ENCODE results near the gene ARFGAP3. TPM values are rescaled to one million over a fixed set of nuclear protein-coding genes. Genes with fewer than 3 reads are reported as not detected.

ARFGAP3 gene
- total and polyA plus RNA-seq, 2 experiments from 2014 or later: 14.8 to 19.1 TPM

DNA sequence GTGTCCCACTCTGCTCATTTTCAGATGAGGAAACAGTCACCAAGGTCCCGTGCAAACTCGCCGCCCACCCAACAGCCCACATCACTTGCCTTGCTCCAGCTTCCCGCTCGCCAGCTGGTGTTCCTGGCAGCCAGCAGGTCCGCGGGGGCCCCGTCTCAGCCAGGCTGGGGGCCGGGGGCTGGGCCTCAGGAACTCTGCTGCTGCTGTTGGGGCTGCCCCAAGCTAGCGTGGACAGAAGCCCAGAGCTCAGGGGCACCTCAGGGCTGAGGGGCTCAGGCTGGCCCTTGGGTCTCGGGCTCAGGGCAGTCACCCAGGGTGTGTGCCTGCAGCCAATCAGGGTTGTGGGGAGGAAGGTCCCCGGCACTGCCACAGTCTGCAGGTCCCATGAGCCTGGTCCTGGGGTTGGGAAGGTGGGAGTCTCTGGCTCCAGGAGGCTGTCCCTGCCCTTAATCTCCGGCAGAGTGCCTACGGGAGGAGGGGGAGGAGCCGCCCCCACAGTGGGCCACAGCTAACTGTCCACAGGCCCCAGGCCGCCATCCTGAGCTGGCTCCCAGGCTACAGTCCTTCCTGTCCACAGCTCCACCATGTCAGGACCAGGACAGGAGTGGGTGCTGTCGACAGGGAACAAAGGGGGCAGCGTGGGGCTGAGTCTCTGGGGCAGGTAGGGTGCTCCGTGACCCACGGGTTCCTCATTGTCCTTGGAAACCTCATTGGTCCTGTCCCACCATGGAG is 65.2 kb downstream of the ARFGAP3 start (continued):
- TF ChIP-seq, protein P1, sequence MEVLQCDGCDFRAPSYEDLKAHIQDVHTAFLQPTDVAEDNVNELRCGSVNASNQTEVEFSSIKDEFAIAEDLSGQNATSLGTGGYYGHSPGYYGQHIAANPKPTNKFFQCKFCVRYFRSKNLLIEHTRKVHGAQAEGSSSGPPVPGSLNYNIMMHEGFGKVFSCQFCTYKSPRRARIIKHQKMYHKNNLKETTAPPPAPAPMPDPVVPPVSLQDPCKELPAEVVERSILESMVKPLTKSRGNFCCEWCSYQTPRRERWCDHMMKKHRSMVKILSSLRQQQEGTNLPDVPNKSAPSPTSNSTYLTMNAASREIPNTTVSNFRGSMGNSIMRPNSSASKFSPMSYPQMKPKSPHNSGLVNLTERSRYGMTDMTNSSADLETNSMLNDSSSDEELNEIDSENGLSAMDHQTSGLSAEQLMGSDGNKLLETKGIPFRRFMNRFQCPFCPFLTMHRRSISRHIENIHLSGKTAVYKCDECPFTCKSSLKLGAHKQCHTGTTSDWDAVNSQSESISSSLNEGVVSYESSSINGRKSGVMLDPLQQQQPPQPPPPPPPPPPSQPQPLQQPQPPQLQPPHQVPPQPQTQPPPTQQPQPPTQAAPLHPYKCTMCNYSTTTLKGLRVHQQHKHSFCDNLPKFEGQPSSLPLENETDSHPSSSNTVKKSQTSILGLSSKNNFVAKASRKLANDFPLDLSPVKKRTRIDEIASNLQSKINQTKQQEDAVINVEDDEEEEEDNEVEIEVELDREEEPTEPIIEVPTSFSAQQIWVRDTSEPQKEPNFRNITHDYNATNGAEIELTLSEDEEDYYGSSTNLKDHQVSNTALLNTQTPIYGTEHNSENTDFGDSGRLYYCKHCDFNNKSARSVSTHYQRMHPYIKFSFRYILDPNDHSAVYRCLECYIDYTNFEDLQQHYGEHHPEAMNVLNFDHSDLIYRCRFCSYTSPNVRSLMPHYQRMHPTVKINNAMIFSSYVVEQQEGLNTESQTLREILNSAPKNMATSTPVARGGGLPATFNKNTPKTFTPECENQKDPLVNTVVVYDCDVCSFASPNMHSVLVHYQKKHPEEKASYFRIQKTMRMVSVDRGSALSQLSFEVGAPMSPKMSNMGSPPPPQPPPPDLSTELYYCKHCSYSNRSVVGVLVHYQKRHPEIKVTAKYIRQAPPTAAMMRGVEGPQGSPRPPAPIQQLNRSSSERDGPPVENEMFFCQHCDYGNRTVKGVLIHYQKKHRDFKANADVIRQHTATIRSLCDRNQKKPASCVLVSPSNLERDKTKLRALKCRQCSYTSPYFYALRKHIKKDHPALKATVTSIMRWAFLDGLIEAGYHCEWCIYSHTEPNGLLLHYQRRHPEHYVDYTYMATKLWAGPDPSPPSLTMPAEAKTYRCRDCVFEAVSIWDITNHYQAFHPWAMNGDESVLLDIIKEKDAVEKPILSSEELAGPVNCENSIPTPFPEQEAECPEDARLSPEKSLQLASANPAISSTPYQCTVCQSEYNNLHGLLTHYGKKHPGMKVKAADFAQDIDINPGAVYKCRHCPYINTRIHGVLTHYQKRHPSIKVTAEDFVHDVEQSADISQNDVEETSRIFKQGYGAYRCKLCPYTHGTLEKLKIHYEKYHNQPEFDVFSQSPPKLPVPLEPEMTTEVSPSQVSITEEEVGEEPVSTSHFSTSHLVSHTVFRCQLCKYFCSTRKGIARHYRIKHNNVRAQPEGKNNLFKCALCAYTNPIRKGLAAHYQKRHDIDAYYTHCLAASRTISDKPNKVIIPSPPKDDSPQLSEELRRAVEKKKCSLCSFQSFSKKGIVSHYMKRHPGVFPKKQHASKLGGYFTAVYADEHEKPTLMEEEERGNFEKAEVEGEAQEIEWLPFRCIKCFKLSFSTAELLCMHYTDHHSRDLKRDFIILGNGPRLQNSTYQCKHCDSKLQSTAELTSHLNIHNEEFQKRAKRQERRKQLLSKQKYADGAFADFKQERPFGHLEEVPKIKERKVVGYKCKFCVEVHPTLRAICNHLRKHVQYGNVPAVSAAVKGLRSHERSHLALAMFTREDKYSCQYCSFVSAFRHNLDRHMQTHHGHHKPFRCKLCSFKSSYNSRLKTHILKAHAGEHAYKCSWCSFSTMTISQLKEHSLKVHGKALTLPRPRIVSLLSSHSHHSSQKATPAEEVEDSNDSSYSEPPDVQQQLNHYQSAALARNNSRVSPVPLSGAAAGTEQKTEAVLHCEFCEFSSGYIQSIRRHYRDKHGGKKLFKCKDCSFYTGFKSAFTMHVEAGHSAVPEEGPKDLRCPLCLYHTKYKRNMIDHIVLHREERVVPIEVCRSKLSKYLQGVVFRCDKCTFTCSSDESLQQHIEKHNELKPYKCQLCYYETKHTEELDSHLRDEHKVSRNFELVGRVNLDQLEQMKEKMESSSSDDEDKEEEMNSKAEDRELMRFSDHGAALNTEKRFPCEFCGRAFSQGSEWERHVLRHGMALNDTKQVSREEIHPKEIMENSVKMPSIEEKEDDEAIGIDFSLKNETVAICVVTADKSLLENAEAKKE (CRISPR knock-in tag; IDR thresholded peaks at IDR 0.05): no peak
- TF ChIP-seq ZNF331 (CRISPR knock-in tag; IDR thresholded peaks at IDR 0.05; ENCODE audit: low read depth) (no peak), POLR2AphosphoS5 (IDR thresholded peaks at IDR 0.05; ENCODE audit: low read depth) (no peak)
- TF ChIP-seq, protein P2, sequence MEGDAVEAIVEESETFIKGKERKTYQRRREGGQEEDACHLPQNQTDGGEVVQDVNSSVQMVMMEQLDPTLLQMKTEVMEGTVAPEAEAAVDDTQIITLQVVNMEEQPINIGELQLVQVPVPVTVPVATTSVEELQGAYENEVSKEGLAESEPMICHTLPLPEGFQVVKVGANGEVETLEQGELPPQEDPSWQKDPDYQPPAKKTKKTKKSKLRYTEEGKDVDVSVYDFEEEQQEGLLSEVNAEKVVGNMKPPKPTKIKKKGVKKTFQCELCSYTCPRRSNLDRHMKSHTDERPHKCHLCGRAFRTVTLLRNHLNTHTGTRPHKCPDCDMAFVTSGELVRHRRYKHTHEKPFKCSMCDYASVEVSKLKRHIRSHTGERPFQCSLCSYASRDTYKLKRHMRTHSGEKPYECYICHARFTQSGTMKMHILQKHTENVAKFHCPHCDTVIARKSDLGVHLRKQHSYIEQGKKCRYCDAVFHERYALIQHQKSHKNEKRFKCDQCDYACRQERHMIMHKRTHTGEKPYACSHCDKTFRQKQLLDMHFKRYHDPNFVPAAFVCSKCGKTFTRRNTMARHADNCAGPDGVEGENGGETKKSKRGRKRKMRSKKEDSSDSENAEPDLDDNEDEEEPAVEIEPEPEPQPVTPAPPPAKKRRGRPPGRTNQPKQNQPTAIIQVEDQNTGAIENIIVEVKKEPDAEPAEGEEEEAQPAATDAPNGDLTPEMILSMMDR (conservative IDR thresholded peaks at IDR 0.05; ENCODE audit: low read depth in 2 of 2): no peak

DNA sequence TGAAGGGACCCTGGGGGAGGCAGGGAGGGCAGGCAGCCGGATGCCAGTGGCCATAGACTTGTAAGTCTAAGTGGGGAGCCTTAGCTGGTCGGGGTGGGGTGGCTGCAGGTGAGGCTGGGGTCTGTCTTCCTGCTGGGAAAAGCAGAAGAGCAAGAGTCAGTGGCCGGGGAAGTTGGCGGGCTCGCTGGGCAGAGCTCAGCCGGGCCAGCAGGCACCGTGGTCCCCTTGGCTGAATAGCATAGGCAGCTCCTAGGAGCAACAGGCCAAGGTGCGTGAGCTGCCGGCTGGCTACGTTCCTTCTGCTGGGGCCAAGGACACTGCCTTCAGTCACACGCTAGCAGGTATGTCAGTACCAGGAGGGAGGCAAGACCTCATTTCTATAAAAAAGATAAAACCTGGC is 68.6 kb downstream of the ARFGAP3 start:
- no peaks in the 10 kb centered on the region for H3K9me2 ChIP-seq (ENCODE audit: insufficient read depth)
- H3K27ac ChIP-seq (ENCODE audit: low read depth): no peak overlapping the region
- Mint-ChIP-seq H3K27ac (no peak overlapping the region), H3K9me3 (no peaks in the 10 kb centered on the region), H3K27me3 (ENCODE audit: insufficient read depth, low read depth, poor library complexity) (peaks cover 12% of the 10 kb centered on the region), H3K36me3 (ENCODE audit: low read depth) (no peaks in the 10 kb centered on the region), H3K4me3 (no peak overlapping the region), H3K4me1 (no peaks in the 10 kb centered on the region; the same call in 2 of the 3 replicates)
- no peak overlapping the region for H3K4me2 ChIP-seq
- ATAC-seq (no peak), DNase-seq (ENCODE audit: low spot score) (no peak)
- no peaks in the 10 kb centered on the region for H3K4me1 ChIP-seq (ENCODE audit: insufficient read depth)
- H3F3A ChIP-seq (replicated peaks; ENCODE audit: low read depth): no peaks in the 10 kb centered on the region
- H3K36me3 ChIP-seq (ENCODE audit: insufficient read depth): no peaks in the 10 kb centered on the region
- H2AFZ ChIP-seq: no peak overlapping the region
- no peaks in the 10 kb centered on the region for H3K79me2 ChIP-seq (replicated peaks; ENCODE audit: insufficient read depth)
- no peak overlapping the region for H3K4me3 ChIP-seq
- H3K27me3 ChIP-seq (ENCODE audit: insufficient read depth): no peaks in the 10 kb centered on the region
- no peaks in the 10 kb centered on the region for H4K20me1 ChIP-seq (replicated peaks; ENCODE audit: insufficient read depth)
- TF ChIP-seq STAT1 (IDR thresholded peaks at IDR 0.05; ENCODE audit: unreplicated experiment): no peak
- TF ChIP-seq, protein P2 (conservative IDR thresholded peaks at IDR 0.05; ENCODE audit: low read depth in 2 of 2): no peak
- TF ChIP-seq ZNF114 (CRISPR knock-in tag; IDR thresholded peaks at IDR 0.05): no peak
- no peak for TF ChIP-seq ZNF331 (CRISPR knock-in tag; IDR thresholded peaks at IDR 0.05; ENCODE audit: low read depth)
- TF ChIP-seq, protein P3, sequence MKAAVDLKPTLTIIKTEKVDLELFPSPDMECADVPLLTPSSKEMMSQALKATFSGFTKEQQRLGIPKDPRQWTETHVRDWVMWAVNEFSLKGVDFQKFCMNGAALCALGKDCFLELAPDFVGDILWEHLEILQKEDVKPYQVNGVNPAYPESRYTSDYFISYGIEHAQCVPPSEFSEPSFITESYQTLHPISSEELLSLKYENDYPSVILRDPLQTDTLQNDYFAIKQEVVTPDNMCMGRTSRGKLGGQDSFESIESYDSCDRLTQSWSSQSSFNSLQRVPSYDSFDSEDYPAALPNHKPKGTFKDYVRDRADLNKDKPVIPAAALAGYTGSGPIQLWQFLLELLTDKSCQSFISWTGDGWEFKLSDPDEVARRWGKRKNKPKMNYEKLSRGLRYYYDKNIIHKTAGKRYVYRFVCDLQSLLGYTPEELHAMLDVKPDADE (IDR thresholded peaks at IDR 0.05): no peak
- no peak for TF ChIP-seq EZH2phosphoT487 (IDR thresholded peaks at IDR 0.05; ENCODE audit: unreplicated experiment)

All from GM23338 (cell line).